PC-9 (cell line): ENCODE measurements around the gene FAM124B. TPM values are rescaled to one million over a fixed set of nuclear protein-coding genes. Genes with fewer than 3 reads are reported as not detected.

Source experiments
- BruUV-seq: library from RNA; stranded (reverse); fragments of 400-500 nt; replicated peaks from 2 replicates; lab custom pipeline; 2021; lab: Mats Ljungman, UMichigan
- CTCF ChIA-PET: fragments of 300-600 bp; sonication (Branson Sonifier 250); formaldehyde crosslinking; loops from one replicate; lab custom pipeline; 2022; ENCODE audit warnings: antibody characterized with exemption; lab: Charles Lee
- POLR2A ChIA-PET: fragments of 300-600 bp; sonication (Branson Sonifier 250); formaldehyde crosslinking; loops from one replicate; lab custom pipeline; 2022; ENCODE audit warnings: antibody characterized with exemption; ENCODE audit not compliant: unreplicated experiment; lab: Charles Lee
- DNase-seq, 2 experiments: peaks; one replicate each; pipeline versions ENCODE4 v3.0.0 to v3.0.0-alpha.2; 2015 to 2022; ENCODE audit warnings: mixed read lengths in 1 of 2
- H2AFZ ChIP-seq: fragments of 200-600 bp; sonication (generic); 2 replicates; pipeline ENCODE4 v1.8.1; 2017; ENCODE audit warnings: antibody characterized with exemption
- H3F3A ChIP-seq: fragments of 200-600 bp; sonication (generic); 2 replicates; pipeline ENCODE4 v1.8.1; 2017; ENCODE audit warnings: antibody characterized with exemption, mild to moderate bottlenecking, low read depth; ENCODE audit not compliant: insufficient read depth
- H3K27ac ChIP-seq: fragments of 200-600 bp; sonication (generic); 2 replicates; pipeline ENCODE4 v1.6.1; 2016; ENCODE audit warnings: mixed run types
- H3K27me3 ChIP-seq: fragments of 200-600 bp; sonication (generic); 2 replicates; pipeline ENCODE4 v1.6.1; 2016; ENCODE audit warnings: low read depth, mixed run types; ENCODE audit not compliant: insufficient read depth
- H3K36me3 ChIP-seq: fragments of 200-600 bp; sonication (generic); 2 replicates; pipeline ENCODE4 v1.6.1; 2016; ENCODE audit warnings: low read depth, mixed run types
- H3K4me1 ChIP-seq: fragments of 200-600 bp; sonication (generic); replicated peaks from 2 replicates; pipeline ENCODE4 v1.6.1; 2016; ENCODE audit warnings: mixed run types; ENCODE audit not compliant: insufficient read depth
- H3K4me2 ChIP-seq: fragments of 200-600 bp; sonication (generic); 2 replicates; pipeline ENCODE4 v1.6.1; 2017; ENCODE audit warnings: mixed run types
- H3K4me3 ChIP-seq: fragments of 200-600 bp; sonication (generic); 2 replicates; pipeline ENCODE4 v1.6.1; 2016; ENCODE audit warnings: mixed run types
- H3K79me2 ChIP-seq: fragments of 200-600 bp; sonication (generic); 2 replicates; pipeline ENCODE4 v1.6.1; 2017; ENCODE audit warnings: low read depth, mixed run types
- H3K9me2 ChIP-seq: fragments of 200-600 bp; sonication (generic); 2 replicates; pipeline ENCODE4 v1.8.1; 2017; ENCODE audit warnings: mild to moderate bottlenecking; ENCODE audit not compliant: insufficient read depth
- H3K9me3 ChIP-seq: fragments of 200-600 bp; sonication (generic); 2 replicates; pipeline ENCODE4 v1.8.1; 2016; ENCODE audit warnings: low read depth; ENCODE audit not compliant: insufficient read depth
- H4K20me1 ChIP-seq: fragments of 200-600 bp; sonication (generic); 2 replicates; pipeline ENCODE4 v1.8.1; 2017; ENCODE audit not compliant: insufficient read depth
- EZH2 ChIP-seq: fragments of 200-600 bp; sonication (generic); IDR thresholded peaks from 2 replicates; pipeline ENCODE4 v1.8.0; 2017; ENCODE audit warnings: antibody characterized with exemption, low read depth
- intact Hi-C: fragments of 100-400 bp; cut with micrococcal nuclease; formaldehyde crosslinking; loops from one replicate; pipeline ENCODE4 v1.10.0; 2022; ENCODE audit not compliant: unreplicated experiment
- total RNA-seq: library from RNA; stranded (reverse); gene quantifications from 2 replicates; pipeline ENCODE4 v1.2.3, GENCODE V29; 2021
- TF ChIP-seq, protein P1 (sequence below): fragments of 200-600 bp; sonication (generic); conservative IDR thresholded peaks from 2 replicates; pipeline ENCODE4 v1.6.1; 2017; ENCODE audit warnings: mixed run types, antibody characterized with exemption, mild to moderate bottlenecking, moderate library complexity

FAM124B gene
- total RNA-seq, 1 experiment from 2014 or later: 0.17 TPM

DNA sequence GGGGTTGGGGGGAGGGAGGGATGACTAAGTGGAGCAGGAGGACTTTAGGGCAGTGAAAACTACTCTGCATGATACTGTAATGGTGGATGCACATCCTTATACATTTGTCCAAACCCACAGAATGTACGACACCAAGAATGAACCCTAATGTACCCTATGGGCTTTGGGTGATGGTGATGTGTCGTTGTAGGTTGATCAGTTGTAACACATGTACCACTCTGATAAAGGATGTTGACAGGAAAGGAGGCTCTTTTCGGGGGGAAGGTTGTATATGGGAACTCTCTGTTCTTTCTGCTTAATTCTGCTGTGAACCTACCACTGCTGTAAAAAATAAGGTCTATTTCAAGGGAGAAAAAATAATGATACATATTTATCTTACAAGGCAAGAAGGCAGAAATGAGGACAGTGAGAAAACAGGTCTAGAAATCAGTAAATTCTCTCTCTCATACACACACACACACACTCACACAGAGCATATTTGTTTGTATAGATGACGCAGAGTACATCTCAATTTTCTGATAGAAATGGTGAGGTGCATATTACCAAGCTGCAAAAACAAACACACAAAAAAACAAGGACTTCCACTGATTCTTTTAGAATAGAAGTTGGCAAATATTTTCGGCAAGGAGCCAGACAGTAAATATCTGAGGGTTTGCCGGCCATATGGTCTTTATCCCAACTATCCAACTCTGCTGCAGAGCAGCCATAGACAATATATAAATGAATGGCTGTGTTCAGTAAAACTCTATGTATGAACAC lies 20.2 kb downstream of the FAM124B start:
- BruUV-seq: no TSS peak
- Histone ChIP-seq H3K36me3 (no peaks in the 10 kb centered on the region), H3K79me2 (no peaks in the 10 kb centered on the region), H3K27ac (no peak overlapping the region), H3K27me3 (no peaks in the 10 kb centered on the region), H3K4me2 (no peak overlapping the region), H2AFZ (no peak overlapping the region), H4K20me1 (no peaks in the 10 kb centered on the region), H3K9me2 (no peaks in the 10 kb centered on the region), H3F3A (no peaks in the 10 kb centered on the region), H3K4me1 (no peaks in the 10 kb centered on the region), H3K9me3 (no peaks in the 10 kb centered on the region), H3K4me3 (no peak overlapping the region)
- no peak for DNase-seq
- ChIA-PET POLR2A (no interaction called here), CTCF (no interaction called here)
- intact Hi-C loops: no loop called here
- TF ChIP-seq, protein P1, sequence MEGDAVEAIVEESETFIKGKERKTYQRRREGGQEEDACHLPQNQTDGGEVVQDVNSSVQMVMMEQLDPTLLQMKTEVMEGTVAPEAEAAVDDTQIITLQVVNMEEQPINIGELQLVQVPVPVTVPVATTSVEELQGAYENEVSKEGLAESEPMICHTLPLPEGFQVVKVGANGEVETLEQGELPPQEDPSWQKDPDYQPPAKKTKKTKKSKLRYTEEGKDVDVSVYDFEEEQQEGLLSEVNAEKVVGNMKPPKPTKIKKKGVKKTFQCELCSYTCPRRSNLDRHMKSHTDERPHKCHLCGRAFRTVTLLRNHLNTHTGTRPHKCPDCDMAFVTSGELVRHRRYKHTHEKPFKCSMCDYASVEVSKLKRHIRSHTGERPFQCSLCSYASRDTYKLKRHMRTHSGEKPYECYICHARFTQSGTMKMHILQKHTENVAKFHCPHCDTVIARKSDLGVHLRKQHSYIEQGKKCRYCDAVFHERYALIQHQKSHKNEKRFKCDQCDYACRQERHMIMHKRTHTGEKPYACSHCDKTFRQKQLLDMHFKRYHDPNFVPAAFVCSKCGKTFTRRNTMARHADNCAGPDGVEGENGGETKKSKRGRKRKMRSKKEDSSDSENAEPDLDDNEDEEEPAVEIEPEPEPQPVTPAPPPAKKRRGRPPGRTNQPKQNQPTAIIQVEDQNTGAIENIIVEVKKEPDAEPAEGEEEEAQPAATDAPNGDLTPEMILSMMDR: no peak
- no peak for TF ChIP-seq EZH2

- Histone ChIP-seq H3K4me2 (no peak overlapping the region), H3K4me1 (no peaks in the 10 kb centered on the region), H3K27ac (no peak overlapping the region), H3K27me3 (no peaks in the 10 kb centered on the region), H3F3A (no peaks in the 10 kb centered on the region), H4K20me1 (no peaks in the 10 kb centered on the region), H3K4me3 (no peak overlapping the region), H3K9me3 (no peaks in the 10 kb centered on the region), H2AFZ (no peak overlapping the region), H3K9me2 (peaks cover 7% of the 10 kb centered on the region), H3K79me2 (no peaks in the 10 kb centered on the region), H3K36me3 (no peaks in the 10 kb centered on the region)
- BruUV-seq: no TSS peak
- no peak for DNase-seq
- ChIA-PET CTCF (no interaction called here), POLR2A (no interaction called here)
- intact Hi-C loops: no loop called here
- no peak for TF ChIP-seq EZH2
- TF ChIP-seq, protein P1: no peak
These were observed 21.9 kb downstream of the FAM124B start for GRCh38 chr2:224379986-224380385.

DNA sequence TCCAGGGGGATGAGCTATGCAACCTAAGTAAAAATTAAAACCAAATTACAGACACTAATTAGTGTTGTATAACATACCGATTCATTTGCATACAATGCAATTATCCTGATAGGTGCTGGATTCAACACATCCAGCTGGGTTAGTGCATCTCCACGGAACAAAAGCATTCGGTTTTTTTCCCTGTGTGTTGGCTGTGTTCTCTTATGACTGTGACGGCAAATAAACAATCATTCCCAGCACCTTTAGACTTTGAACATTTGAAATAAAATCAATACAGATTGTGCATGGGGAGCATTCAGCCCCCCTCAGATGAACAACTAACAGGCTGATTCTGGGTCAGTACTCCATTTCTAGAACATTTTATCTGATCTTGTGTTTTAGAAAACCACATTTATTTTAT lies 22.7 kb downstream of the FAM124B start:
- TF ChIP-seq, protein P1: no peak
- TF ChIP-seq EZH2: no peak
- CTCF ChIA-PET: interaction anchor here (0.7 kb wide), 1 partner anchor 12 kb away, joined by 3 read pairs; no protein-coding TSS in a partner anchor
- H3K9me2 ChIP-seq: peaks cover 7% of the 10 kb centered on the region
- POLR2A ChIA-PET: no interaction called here
- no peaks in the 10 kb centered on the region for H4K20me1 ChIP-seq
- no peak overlapping the region for H3K4me2 ChIP-seq
- no peaks in the 10 kb centered on the region for H3K79me2 ChIP-seq
- no peak overlapping the region for H3K4me3 ChIP-seq
- H3K9me3 ChIP-seq: no peaks in the 10 kb centered on the region
- no peaks in the 10 kb centered on the region for H3F3A ChIP-seq
- intact Hi-C loops: no loop called here
- no peaks in the 10 kb centered on the region for H3K27me3 ChIP-seq
- no peaks in the 10 kb centered on the region for H3K36me3 ChIP-seq
- no peak for DNase-seq
- no peak overlapping the region for H3K27ac ChIP-seq
- no peak overlapping the region for H2AFZ ChIP-seq
- no peaks in the 10 kb centered on the region for H3K4me1 ChIP-seq
- no TSS peak for BruUV-seq
